COLO829 (cell line): ENCODE data around the gene TNFAIP8L3.

Experiments
- DNase-seq: peaks from one replicate; pipeline ENCODE4 v3.0.0; 2012; ENCODE audit warnings: low spot score

Gene TNFAIP8L3

GRCh38 chr15:51089699-51090453, 4.8 kb downstream of the TNFAIP8L3 start:
- no peak for DNase-seq

- no peak for DNase-seq
Observed at GRCh38 chr15:51089041-51089440, 5.7 kb downstream of the TNFAIP8L3 start.

DNA sequence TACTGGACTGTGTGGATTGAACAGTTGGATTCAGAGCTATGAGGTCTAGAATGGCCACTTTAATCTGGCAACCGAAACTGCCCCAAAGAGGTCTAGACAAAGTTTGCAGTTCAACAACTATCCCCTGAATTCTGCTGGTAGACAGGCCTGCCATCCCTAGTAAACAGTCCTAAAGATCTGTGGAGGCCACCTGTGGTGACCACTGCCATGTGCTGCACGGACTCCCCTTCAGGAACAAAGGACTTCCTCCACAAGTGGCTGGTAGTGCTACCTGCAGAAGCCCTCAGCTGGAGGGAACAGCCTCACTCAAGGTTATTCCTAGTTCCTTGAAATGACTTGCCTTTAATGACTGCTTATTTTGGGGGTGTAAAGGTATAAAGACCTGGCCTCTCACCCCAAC, 6.1 kb downstream of the TNFAIP8L3 start:
- no peak for DNase-seq

DNA sequence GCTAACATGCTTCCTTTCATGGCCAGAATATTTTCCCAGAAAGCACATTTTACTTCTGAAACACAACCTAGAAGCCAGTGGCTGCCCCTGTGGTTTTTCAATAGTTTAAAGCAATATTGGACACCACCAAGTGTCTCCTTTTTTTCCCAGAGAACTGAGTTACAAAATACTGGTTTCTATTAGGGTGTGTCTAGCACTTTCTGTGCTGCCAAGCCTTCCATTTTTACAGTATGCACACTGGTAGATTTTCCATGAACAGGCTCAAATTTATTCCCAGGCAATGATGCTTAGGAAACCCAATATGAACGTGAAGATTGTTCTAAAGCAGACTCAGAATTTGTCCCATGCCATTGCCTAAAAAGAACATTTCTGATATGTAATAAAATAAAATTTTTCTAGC, 7.2 kb downstream of the TNFAIP8L3 start:
- DNase-seq, result no peak

GRCh38 chr15:51086409-51086808, 8.3 kb downstream of the TNFAIP8L3 start:
- no peak for DNase-seq

DNA sequence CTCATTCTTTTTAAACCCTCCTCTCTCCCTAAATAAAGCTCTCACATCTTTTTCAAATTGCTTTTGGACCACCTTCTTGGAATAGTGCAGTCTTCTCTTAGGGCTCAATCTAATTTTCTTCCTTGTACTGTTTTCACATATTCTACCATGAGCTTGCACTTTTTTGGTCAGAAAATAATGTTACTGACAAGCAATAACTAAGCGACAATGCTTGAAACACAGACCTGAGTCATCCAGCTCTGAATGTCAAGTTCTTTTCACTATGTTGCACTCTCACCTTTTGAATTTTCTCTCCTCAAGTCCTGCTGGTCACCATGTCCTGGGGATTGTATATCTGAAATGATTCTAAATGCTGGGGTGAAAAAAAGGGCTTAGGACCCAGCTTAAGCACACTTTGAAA, 8.9 kb downstream of the TNFAIP8L3 start:
- DNase-seq, result no peak

GRCh38 chr15:51083641-51084166, 11.0 kb downstream of the TNFAIP8L3 start:
- DNase-seq, result no peak

GRCh38 chr15:51082246-51082645, 12.5 kb downstream of the TNFAIP8L3 start:
- no peak for DNase-seq

GRCh38 chr15:51080286-51080685, 14.4 kb downstream of the TNFAIP8L3 start:
- no peak for DNase-seq

DNA sequence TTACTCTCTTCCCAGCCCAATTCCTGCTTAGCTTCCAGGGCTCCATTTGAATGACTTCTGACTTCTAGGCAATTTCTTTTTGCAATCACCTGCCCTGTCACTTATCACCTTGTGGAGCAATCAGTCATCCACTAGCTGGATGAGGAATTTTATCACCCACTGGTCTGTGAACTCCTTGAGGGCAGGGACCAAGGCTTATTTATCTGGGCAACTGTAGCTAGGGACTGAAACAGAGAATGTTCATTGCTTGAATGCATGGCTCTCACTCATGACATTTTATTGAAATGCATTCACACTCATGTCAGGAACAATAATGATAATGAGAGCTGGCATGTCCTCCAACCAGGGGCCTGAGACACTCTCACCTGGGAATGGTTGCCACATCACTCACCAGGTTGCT, 15.5 kb downstream of the TNFAIP8L3 start:
- no peak for DNase-seq

- DNase-seq, result no peak
Observed at GRCh38 chr15:51077221-51078153, 17.2 kb downstream of the TNFAIP8L3 start.

DNA sequence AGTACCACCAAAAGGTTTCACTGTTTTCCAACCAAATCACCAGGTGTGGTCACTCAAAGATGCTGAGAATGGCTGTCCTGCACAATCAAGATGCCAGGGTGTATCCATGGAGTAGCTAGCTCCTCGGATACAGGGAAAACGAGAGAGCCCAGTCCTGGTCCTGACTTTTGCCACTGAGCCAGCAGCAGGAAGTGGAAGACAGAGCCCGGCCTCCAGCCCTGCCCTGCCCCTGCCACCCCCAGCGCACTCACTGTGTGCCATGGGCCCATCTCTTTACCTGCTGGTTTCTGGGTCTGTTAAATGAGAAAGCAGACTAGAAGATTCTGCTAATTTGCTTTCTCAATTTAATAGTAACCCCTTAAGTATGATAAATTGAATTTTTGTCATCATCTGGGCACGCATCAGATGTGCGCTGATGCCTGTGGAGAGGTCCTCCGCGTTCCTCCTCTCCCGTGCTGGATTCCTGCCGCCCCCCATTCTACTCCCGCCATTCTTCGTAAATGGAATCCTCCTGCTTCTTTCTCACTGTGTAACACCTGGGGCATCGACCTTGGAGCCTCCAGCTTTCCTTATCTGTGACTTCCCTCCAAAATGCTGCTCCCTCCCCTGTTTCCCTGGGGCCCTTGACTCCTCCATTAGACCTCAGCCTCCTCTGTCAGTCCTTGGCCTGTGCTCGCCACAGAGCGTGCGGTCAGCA, 18.0 kb downstream of the TNFAIP8L3 start:
- DNase-seq, result no peak

DNA sequence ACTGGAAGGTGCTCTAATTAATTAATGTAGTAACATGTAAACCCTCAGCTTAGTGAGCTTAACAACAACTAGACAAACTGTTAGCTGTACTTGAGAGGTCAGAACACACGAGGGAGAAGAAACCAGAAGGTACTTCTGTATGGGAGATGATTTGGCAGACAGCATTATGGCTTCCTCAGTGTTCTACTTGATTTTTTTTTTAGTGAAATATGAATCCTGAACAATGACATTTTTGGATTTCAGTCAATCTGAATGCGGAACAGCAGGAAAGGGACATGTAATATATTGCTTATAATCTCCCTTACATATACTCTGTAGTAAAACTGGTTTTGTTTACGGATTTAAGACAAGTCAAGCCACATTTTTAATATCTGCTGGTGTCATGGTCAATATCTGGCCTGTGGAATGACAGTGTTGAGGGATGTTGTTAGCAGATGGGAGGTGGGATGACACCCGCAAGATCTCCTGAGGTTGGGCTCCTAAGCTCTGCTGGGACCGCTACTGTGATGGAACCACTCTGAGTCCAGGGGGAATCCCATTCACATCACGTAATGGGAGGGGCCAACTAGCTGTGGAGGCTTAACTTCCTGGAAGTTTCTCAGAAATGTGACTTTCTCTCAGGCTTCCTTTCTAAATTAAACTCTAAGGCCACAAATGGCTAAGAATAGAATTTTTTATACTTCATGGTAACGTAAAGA, 18.7 kb downstream of the TNFAIP8L3 start:
- no peak for DNase-seq

- DNase-seq, result no peak
Observed at GRCh38 chr15:51075364-51075763, 19.3 kb downstream of the TNFAIP8L3 start.

DNA sequence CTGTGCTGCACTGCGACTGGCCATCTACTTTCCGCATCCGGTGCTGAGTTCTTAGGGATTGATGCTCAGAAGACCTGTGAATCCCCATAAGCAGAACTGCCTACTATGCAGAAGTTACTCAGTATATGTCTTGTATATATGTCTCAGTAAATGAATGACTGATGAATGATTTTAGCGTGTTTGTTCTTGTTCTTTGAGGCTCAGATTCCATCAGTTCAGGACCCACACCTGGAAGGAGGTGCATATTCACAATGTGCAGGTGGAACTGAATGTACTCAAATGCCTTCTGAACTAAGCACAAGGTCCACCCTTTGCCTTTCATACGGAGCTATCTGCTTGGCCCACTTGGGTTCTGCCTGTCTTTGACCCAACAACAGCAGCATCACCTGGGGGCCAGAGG, 19.8 kb downstream of the TNFAIP8L3 start:
- DNase-seq, result no peak

- DNase-seq, result no peak
Observed at GRCh38 chr15:51071578-51071977, 23.1 kb downstream of the TNFAIP8L3 start.

GRCh38 chr15:51069983-51070382, 24.7 kb downstream of the TNFAIP8L3 start:
- no peak for DNase-seq

DNA sequence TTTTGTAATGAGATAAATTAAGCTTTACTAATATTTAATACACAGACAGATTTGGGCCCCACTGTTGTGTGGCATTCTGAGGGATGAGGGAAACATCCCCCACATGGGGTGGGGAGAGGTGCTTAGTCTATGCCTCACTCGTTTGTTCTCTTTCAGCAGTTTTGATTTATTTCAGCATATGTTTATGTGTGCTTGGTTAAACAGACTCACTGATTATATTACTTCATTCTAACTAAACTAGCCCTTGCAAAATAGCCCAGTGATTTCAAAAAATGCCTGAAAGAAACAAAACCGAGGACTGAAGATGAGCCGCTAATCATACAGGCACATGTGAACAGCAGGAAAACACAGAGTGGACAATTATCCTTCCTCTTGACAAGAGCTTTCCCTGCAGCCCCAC, 27.2 kb downstream of the TNFAIP8L3 start:
- no peak for DNase-seq

GRCh38 chr15:51065781-51066180, 28.9 kb downstream of the TNFAIP8L3 start:
- DNase-seq, result no peak

DNA sequence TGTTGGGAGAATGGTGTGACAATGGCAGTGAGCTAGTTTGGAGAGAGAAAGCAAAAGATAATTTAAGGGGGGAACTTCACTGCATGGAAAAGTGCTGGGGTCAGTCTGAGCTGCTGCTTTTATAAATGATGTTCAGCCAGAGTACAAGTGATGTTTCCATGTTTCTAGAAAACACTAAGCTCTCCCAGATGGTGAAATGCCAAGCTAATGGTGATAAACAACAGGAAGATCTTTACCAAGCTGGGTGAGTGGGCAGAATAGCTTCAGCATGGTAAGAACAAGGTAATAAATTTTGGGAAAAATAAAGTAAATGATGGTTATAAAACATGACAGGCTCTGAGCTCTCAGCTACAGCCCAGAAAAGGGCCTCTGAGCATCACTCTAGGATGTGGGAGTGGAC, 29.4 kb downstream of the TNFAIP8L3 start:
- no peak for DNase-seq

GRCh38 chr15:51062736-51063135, 32.0 kb downstream of the TNFAIP8L3 start:
- DNase-seq, result no peak
